HG03039 (cell line): Measurements from ENCODE around the gene IFNA16.
"Not testable (repeated sequence)": the region's sequence is repeated elsewhere in the genome, so short reads cannot be mapped to it uniquely, and the experiment has no call there.

ENCODE experiments used
- ATAC-seq: cut with Tn5 transposase; IDR thresholded peaks from one replicate; pipeline ENCODE4 v1.9.1; 2021; ENCODE audit warnings: mild to moderate bottlenecking, moderate library complexity; ENCODE audit not compliant: unreplicated experiment

The IFNA16 gene

GRCh38 chr9:21202105-21202504 lies 15.0 kb downstream of the IFNA16 start, which contains the start of gene IFNA7:
TSS of gene IFNA7 (minus strand) at chr9:21202205. CDS start at chr9:21202165, 40 bp downstream.
- not testable (repeated sequence) for ATAC-seq

GRCh38 chr9:21194867-21195776 lies 22.0 kb downstream of the IFNA16 start:
- ATAC-seq: peak; percentile 69

- ATAC-seq: not testable (repeated sequence)
Measured at GRCh38 chr9:21187487-21187886, 29.6 kb downstream of the IFNA16 start, which contains the start of gene IFNA4. TSS of gene IFNA4 (minus strand) at chr9:21187587. CDS start at chr9:21187531, 56 bp downstream.

GRCh38 chr9:21182810-21183736 lies 34.0 kb downstream of the IFNA16 start:
- ATAC-seq: peak; percentile 90

- no peak for ATAC-seq
Measured at GRCh38 chr9:21174671-21175070, 42.4 kb downstream of the IFNA16 start.

- no peak for ATAC-seq
Measured at GRCh38 chr9:21172156-21172555, 45.0 kb downstream of the IFNA16 start.

- ATAC-seq: no peak
Measured at GRCh38 chr9:21171351-21171750, 45.8 kb downstream of the IFNA16 start.

GRCh38 chr9:21166560-21166959 lies 50.6 kb downstream of the IFNA16 start, which contains the start of gene IFNA21:
TSS of gene IFNA21 (minus strand) at chr9:21166660. CDS start at chr9:21166612, 48 bp downstream.
- not testable (repeated sequence) for ATAC-seq
